Transverse colon (tissue), 3 donors: ENCODE results near the gene ZFHX3.

Experiments
- EP300 ChIP-seq: sonication (generic); formaldehyde crosslinking; IDR thresholded peaks from one replicate; pipeline ENCODE4 v1.6.1; 2017; ENCODE audit warnings: antibody characterized with exemption, low read depth
- TF ChIP-seq, protein P1 (sequence below), 5 experiments: fragments of 200-600 bp in 3 of 5; fragments of 450-650 bp in 2 of 5; sonication (generic) in 3 of 5; IDR thresholded peaks; 1 replicate in 2 of 5; 2 replicates in 3 of 5; pipeline ENCODE4 v1.5.1; 2016 to 2017; ENCODE audit warnings: antibody characterized with exemption in 5 of 5, inconsistent platforms in 3 of 5, mild to moderate bottlenecking in 2 of 5, moderate library complexity in 1 of 5

DNA sequence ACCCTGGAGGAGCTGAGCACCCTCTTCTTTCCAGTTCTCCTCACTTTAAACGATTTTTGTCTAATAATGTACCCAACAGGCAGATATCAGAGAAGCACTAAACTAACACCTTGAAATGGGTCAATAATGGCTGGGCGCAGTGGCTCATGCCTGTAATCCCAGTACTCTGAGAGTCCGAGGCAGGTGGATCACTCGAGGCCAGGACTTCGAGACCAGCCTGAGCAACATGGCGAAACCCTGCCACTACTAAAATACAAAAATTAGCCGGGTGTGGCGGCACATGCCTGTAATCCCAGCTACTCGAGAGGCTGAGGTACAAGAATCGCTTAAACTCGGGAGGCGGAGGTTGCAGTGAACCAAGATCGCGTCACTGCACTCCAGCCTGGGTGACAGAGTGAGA, 57.4 kb downstream of the ZFHX3 start:
- TF ChIP-seq EP300: no peak
- TF ChIP-seq, protein P1, sequence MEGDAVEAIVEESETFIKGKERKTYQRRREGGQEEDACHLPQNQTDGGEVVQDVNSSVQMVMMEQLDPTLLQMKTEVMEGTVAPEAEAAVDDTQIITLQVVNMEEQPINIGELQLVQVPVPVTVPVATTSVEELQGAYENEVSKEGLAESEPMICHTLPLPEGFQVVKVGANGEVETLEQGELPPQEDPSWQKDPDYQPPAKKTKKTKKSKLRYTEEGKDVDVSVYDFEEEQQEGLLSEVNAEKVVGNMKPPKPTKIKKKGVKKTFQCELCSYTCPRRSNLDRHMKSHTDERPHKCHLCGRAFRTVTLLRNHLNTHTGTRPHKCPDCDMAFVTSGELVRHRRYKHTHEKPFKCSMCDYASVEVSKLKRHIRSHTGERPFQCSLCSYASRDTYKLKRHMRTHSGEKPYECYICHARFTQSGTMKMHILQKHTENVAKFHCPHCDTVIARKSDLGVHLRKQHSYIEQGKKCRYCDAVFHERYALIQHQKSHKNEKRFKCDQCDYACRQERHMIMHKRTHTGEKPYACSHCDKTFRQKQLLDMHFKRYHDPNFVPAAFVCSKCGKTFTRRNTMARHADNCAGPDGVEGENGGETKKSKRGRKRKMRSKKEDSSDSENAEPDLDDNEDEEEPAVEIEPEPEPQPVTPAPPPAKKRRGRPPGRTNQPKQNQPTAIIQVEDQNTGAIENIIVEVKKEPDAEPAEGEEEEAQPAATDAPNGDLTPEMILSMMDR (IDR thresholded peaks at IDR 0.05): no peak
